H1 (cell line): ENCODE results near the gene SLIT3.

Source experiments
- EZH2 ChIP-seq: fragments of 200-600 bp; sonication (generic); IDR thresholded peaks from 2 replicates; pipeline ENCODE4 v1.7.1; 2012; ENCODE audit warnings: low read depth, mild to moderate bottlenecking, moderate library complexity, low read length, inconsistent platforms; ENCODE audit not compliant: severe bottlenecking
- HDAC6 ChIP-seq: IDR thresholded peaks from one replicate; pipeline ENCODE4 v1.7.1; 2012; ENCODE audit warnings: low read depth, mild to moderate bottlenecking, inconsistent platforms, low read length, moderate library complexity
- KDM4A ChIP-seq: IDR thresholded peaks from one replicate; pipeline ENCODE4 v1.7.1; 2012; ENCODE audit warnings: low read depth, mild to moderate bottlenecking, moderate library complexity, low read length, inconsistent platforms; ENCODE audit not compliant: severe bottlenecking
- RXRA ChIP-seq: IDR thresholded peaks from 2 replicates; pipeline ENCODE4 v1.6.1; 2011; ENCODE audit warnings: low read depth, mild to moderate bottlenecking, low read length, moderate library complexity; ENCODE audit not compliant: insufficient read depth
- SP1 ChIP-seq: IDR thresholded peaks from 2 replicates; pipeline ENCODE4 v1.6.1; 2011; ENCODE audit warnings: low read depth, low read length
- TAF7 ChIP-seq: optimal IDR thresholded peaks from 2 replicates; pipeline ENCODE3; 2011; ENCODE audit warnings: low read depth, mild to moderate bottlenecking, inconsistent platforms, low read length, moderate library complexity, borderline replicate concordance
- TF ChIP-seq, protein P1 (sequence below): IDR thresholded peaks from 2 replicates; pipeline ENCODE4 v1.6.1; 2011; ENCODE audit warnings: low read length, improper control_type of control experiment
- TF ChIP-seq, protein P2 (sequence below), 3 experiments: IDR thresholded peaks; 1 replicate in 2 of 3; 2 replicates in 1 of 3; pipeline versions ENCODE4 v1.5.1 to v1.6.1; 2011; ENCODE audit warnings: low read length in 3 of 3, mild to moderate bottlenecking in 3 of 3, inconsistent platforms in 2 of 3, low read depth in 1 of 3, moderate library complexity in 1 of 3; ENCODE audit not compliant: insufficient read depth in 1 of 3; ENCODE audit errors: control extremely low read depth in 1 of 3

DNA sequence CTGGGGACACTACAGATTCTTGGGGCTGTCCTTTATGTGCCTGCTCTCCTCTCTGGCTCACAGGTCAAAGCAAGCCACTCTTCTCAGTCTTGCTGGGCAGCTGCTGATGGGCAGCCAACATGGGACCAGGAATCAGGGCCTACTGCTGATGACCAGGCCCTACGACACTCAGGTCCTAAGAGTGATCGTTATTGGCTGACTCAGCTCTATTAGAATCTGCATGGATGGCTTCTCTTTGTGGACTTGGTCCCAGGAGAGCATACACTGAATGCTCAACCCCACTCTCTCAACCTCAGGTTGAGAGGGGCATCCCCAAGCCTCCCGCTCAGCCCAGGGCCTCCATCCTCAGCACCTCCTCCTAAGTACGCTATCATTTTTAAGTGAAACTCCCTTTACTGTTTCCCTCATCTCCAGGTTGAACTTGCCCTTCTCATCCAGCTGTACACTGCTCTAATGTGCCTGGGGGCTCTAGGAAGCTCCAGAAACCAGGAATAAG is 471.0 kb downstream of the SLIT3 start:
- no peak for TF ChIP-seq TAF7
- TF ChIP-seq RXRA: no peak
- TF ChIP-seq, protein P1, sequence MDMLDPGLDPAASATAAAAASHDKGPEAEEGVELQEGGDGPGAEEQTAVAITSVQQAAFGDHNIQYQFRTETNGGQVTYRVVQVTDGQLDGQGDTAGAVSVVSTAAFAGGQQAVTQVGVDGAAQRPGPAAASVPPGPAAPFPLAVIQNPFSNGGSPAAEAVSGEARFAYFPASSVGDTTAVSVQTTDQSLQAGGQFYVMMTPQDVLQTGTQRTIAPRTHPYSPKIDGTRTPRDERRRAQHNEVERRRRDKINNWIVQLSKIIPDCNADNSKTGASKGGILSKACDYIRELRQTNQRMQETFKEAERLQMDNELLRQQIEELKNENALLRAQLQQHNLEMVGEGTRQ: no peak
- no peak for TF ChIP-seq EZH2
- TF ChIP-seq, protein P2, sequence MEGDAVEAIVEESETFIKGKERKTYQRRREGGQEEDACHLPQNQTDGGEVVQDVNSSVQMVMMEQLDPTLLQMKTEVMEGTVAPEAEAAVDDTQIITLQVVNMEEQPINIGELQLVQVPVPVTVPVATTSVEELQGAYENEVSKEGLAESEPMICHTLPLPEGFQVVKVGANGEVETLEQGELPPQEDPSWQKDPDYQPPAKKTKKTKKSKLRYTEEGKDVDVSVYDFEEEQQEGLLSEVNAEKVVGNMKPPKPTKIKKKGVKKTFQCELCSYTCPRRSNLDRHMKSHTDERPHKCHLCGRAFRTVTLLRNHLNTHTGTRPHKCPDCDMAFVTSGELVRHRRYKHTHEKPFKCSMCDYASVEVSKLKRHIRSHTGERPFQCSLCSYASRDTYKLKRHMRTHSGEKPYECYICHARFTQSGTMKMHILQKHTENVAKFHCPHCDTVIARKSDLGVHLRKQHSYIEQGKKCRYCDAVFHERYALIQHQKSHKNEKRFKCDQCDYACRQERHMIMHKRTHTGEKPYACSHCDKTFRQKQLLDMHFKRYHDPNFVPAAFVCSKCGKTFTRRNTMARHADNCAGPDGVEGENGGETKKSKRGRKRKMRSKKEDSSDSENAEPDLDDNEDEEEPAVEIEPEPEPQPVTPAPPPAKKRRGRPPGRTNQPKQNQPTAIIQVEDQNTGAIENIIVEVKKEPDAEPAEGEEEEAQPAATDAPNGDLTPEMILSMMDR (IDR thresholded peaks at IDR 0.05; ENCODE audit: control extremely low read depth in 1 of 3, insufficient read depth in 1 of 3, low read depth in 1 of 3, low read length in 3 of 3): no peak
- no peak for TF ChIP-seq SP1
- no peak for TF ChIP-seq HDAC6
- TF ChIP-seq KDM4A: no peak
